Choroid plexus epithelial cell (primary cell): ENCODE measurements around the gene RACGAP1.

Experiments
- DNase-seq: peaks from one replicate; pipeline ENCODE4 v3.0.0-alpha.2; 2010; ENCODE audit warnings: low read depth
- H3K4me3 ChIP-seq: 2 replicates; pipeline ENCODE4 v1.5.1; 2011; ENCODE audit warnings: low read depth, mild to moderate bottlenecking, control low read depth, low read length, moderate library complexity
- TF ChIP-seq, protein P1 (sequence below): conservative IDR thresholded peaks from 2 replicates; pipeline ENCODE4 v1.5.1; 2011; ENCODE audit warnings: low read depth, mild to moderate bottlenecking, control low read depth, inconsistent platforms, low read length, moderate library complexity

RACGAP1 gene

GRCh38 chr12:50069069-50069468 is 43.8 kb upstream of the RACGAP1 start:
- TF ChIP-seq, protein P1, sequence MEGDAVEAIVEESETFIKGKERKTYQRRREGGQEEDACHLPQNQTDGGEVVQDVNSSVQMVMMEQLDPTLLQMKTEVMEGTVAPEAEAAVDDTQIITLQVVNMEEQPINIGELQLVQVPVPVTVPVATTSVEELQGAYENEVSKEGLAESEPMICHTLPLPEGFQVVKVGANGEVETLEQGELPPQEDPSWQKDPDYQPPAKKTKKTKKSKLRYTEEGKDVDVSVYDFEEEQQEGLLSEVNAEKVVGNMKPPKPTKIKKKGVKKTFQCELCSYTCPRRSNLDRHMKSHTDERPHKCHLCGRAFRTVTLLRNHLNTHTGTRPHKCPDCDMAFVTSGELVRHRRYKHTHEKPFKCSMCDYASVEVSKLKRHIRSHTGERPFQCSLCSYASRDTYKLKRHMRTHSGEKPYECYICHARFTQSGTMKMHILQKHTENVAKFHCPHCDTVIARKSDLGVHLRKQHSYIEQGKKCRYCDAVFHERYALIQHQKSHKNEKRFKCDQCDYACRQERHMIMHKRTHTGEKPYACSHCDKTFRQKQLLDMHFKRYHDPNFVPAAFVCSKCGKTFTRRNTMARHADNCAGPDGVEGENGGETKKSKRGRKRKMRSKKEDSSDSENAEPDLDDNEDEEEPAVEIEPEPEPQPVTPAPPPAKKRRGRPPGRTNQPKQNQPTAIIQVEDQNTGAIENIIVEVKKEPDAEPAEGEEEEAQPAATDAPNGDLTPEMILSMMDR: no peak
- no peak overlapping the region for H3K4me3 ChIP-seq
- DNase-seq: no peak

GRCh38 chr12:50066402-50066801 is 41.1 kb upstream of the RACGAP1 start:
- DNase-seq: peak; percentile 89
- H3K4me3 ChIP-seq: no peak overlapping the region
- TF ChIP-seq, protein P1: no peak

- no peak overlapping the region for H3K4me3 ChIP-seq
- peak; percentile 27 for DNase-seq
- TF ChIP-seq, protein P1: no peak
Observed at GRCh38 chr12:50065726-50066310, 40.5 kb upstream of the RACGAP1 start.

DNA sequence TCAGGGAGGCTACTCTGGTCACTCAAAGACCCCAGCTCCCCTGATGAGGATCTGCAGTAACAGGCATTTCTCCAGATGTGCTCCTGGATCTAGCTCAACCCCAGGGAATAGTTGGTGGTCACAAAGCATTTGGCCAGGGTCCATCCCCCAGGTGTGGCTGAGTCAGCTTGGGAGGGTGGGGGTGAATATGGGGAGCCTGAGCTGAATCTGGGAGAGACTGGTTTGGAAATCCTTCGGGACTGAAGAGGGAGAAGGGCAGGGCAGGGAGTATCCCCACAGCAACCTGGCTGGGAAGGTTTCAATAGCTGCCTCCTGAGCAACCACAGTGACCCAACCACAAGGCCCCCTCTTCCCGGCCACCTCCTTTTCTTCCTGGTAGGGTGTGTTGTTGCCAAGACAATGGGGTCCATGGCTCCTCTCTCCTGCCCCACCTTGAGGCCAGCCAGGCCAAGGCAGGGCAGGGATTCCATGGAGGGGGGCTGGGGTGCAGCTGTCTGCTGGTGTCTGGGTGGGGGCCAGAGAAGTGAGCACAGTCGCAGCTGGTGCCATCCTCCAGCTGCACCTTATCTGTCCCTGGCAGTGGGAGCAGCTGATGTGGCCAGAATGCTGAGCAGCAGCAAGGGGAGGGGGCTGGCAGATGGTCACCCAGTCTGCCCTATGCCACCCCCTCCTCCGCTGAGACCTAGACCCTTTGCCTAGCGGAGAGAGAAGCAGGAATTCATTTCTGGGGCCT is 37.6 kb upstream of the RACGAP1 start:
- TF ChIP-seq, protein P1: no peak
- no peak for DNase-seq
- H3K4me3 ChIP-seq: no peak overlapping the region

DNA sequence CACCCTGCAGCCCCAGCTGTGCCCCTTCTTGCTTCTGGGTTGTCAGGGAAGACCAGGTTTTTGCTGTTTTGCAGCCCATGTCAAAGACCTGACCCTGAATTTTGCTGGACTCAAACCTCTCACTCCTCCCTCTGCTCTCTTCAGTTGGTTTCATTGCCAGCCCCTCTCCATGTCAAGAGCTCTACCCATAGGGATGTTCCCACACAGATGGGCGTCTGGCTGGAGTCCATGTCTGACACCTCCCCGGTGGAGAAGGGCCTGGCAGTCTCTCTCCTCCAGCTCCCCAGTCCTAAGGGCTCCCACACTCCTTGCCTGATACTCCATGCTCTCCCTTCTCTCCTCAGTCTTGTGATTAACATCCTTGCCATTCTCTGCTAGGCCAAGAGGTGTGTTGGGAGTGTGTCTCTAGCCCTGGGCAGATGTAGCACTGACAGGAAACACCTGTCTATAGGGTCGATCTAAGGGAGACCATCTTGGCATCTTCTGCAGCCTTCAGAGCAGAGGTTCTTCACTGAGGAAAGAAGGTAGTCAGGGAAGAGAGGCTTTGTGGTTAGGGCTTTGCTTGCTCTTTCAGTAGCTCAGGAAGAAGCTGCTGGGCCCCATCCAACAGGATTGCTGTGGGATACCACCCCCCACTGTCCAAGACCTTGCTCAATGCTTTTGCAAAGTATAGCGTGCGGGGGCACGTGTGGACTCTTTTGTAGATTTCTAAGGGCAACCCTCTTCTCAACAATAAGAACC is 36.8 kb upstream of the RACGAP1 start:
- peak; percentile 69 for DNase-seq
- no peak overlapping the region for H3K4me3 ChIP-seq
- TF ChIP-seq, protein P1: no peak

DNA sequence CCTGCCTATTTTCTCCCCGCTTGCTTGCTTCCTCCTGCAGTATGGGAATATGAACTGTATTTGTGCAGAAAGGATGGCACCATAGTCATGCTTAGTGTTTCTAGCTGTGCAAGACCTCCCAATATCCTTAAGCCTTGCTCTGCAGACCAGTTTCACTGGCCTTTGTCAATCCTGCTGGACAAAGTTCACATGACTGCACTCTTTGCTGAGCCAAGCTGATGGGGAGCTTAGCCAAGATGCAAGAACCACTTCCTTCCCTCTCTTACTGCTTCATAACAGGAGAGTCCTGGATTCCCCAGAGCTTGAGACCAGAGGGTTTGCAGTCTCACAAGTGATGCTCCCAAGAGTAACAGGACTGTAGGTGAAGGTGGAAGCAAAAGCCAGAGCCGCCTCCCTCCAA is 35.9 kb upstream of the RACGAP1 start:
- DNase-seq: peak; percentile 15
- H3K4me3 ChIP-seq: no peak overlapping the region

More for the DNA sequence above, 35.9 kb upstream of the RACGAP1 start:
- TF ChIP-seq, protein P1: no peak
